GM21786 (cell line): ENCODE results near the gene ATXN7L2.

Source experiments
- ATAC-seq: cut with Tn5 transposase; IDR thresholded peaks from one replicate; pipeline ENCODE4 v1.9.1; 2021; ENCODE audit not compliant: unreplicated experiment

The ATXN7L2 gene

GRCh38 chr1:109522026-109522425 lies 38.3 kb downstream of the ATXN7L2 start:
- no peak for ATAC-seq

- ATAC-seq, result no peak
Observed at GRCh38 chr1:109523706-109524105, 40.0 kb downstream of the ATXN7L2 start.

GRCh38 chr1:109527098-109527811 lies 43.5 kb downstream of the ATXN7L2 start:
- ATAC-seq, result peak; percentile 69

- no peak for ATAC-seq
Observed at GRCh38 chr1:109527846-109528695, 44.4 kb downstream of the ATXN7L2 start.

- ATAC-seq, result no peak
Observed at GRCh38 chr1:109528712-109529111, 45.0 kb downstream of the ATXN7L2 start.

GRCh38 chr1:109529881-109530456 lies 46.3 kb downstream of the ATXN7L2 start:
- no peak for ATAC-seq

GRCh38 chr1:109530457-109531087 lies 46.9 kb downstream of the ATXN7L2 start:
- ATAC-seq, result no peak

- ATAC-seq, result no peak
Observed at GRCh38 chr1:109531380-109531779, 47.7 kb downstream of the ATXN7L2 start.

- ATAC-seq, result no peak
Observed at GRCh38 chr1:109531826-109532364, 48.2 kb downstream of the ATXN7L2 start.

GRCh38 chr1:109532365-109533136 lies 48.8 kb downstream of the ATXN7L2 start:
- ATAC-seq, result peak; percentile 74

- ATAC-seq, result no peak
Observed at GRCh38 chr1:109534307-109534858, 50.7 kb downstream of the ATXN7L2 start.

GRCh38 chr1:109535481-109535880 lies 51.8 kb downstream of the ATXN7L2 start:
- no peak for ATAC-seq

- ATAC-seq, result no peak
Observed at GRCh38 chr1:109535971-109536491, 52.3 kb downstream of the ATXN7L2 start.

- ATAC-seq, result no peak
Observed at GRCh38 chr1:109537450-109538178, 53.9 kb downstream of the ATXN7L2 start.

GRCh38 chr1:109538827-109539555 lies 55.3 kb downstream of the ATXN7L2 start:
- no peak for ATAC-seq

- no peak for ATAC-seq
Observed at GRCh38 chr1:109539676-109540075, 56.0 kb downstream of the ATXN7L2 start, which contains the start of gene GPR61. Gene GPR61, plus strand, starts transcription at chr1:109539872. Its CDS starts 3,151 bp downstream, at chr1:109543023.

- no peak for ATAC-seq
Observed at GRCh38 chr1:109541102-109541501, 57.4 kb downstream of the ATXN7L2 start.
